Measurements from ENCODE around the gene HDAC10. TPM values are rescaled to one million over a fixed set of nuclear protein-coding genes. Genes with fewer than 3 reads are reported as not detected.

The HDAC10 gene, protein sequence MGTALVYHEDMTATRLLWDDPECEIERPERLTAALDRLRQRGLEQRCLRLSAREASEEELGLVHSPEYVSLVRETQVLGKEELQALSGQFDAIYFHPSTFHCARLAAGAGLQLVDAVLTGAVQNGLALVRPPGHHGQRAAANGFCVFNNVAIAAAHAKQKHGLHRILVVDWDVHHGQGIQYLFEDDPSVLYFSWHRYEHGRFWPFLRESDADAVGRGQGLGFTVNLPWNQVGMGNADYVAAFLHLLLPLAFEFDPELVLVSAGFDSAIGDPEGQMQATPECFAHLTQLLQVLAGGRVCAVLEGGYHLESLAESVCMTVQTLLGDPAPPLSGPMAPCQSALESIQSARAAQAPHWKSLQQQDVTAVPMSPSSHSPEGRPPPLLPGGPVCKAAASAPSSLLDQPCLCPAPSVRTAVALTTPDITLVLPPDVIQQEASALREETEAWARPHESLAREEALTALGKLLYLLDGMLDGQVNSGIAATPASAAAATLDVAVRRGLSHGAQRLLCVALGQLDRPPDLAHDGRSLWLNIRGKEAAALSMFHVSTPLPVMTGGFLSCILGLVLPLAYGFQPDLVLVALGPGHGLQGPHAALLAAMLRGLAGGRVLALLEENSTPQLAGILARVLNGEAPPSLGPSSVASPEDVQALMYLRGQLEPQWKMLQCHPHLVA
- 12.4 and 13.6 TPM in 2 replicates for total RNA-seq

DNA sequence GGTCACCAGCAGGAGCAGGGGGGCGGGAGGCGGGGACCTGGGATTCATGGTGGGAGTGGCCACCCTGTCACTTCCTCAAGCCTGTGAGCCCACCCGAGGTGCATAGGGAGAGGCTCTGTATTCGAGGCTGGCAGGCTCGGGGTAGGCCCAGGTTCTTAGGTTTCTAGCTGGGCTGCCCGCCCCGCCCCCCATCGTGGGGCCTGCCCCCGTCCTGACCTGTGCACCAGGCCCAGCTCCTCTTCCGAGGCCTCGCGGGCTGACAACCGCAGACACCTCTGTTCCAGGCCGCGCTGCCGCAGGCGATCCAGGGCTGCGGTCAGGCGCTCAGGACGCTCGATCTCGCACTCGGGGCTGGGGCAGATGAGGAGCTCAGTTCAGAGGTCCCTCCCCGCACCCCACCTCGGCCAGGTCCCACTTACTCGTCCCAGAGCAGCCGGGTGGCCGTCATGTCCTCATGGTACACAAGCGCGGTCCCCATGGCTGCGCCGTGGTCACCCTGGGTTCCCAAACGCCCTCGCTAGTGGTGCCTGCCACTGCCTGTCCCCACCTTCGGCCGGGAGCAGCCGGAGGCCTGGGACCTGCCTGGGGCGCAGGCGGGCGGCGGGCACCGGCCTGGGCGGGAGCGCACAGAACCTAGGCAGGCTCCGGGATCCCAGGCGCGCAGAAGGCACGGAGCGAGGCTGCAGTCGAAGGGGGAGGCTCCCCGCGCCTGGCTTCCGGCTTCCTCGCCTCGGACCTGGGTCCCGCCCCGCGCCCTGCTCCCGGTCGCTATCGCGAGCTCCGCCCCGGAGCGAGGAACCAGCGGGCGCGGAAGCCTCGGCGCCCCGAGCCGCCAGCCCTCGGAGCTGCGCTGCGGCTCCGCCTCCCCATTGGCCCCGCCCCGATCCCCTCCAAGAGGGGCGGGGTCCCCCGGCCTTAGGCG is at the start of gene HDAC10:
TSS of gene HDAC10 (minus strand) at position 711 of the 922 bp plus-strand sequence. CDS start at position 478, 233 bp downstream.

DNA sequence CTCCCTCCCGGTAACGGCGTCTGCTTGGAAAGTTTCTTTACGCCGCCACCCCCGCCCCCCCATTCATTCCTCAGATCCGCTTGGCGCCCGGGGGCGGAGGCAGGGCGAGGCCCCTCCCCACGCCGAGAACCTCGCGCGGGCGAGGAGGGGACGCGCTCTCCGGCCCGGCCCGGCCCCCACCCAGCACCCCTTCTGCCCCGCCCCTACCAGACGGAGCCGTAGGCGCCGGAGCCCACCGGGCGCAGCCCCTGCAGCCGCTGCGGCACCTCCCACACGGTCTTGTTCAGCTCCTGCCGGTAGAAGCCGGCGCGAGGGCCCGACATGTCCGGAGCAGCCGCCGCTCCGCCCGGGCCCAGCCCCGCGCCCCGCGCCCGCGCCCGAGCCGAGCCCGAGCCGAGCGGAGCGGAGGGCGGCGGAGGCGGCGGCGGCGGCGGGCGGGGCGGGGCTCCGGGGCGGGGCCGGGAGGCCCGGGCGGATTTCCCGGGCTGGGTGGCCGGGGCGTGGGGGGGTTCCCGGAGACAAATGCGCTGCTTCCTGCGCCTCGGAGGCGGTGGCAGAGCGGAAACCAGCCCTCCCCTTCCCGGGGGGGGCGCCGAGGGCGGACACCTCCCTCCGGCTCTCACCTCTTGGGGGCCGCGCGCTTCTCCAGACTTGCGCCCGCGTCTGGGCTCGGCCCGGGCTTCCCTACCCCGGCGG is 19.1 kb upstream of the HDAC10 start, which contains the start of gene MAPK11:
TSS of gene MAPK11 (minus strand) at position 411 of the 696 bp plus-strand sequence. CDS start at position 323, 88 bp downstream.

DNA sequence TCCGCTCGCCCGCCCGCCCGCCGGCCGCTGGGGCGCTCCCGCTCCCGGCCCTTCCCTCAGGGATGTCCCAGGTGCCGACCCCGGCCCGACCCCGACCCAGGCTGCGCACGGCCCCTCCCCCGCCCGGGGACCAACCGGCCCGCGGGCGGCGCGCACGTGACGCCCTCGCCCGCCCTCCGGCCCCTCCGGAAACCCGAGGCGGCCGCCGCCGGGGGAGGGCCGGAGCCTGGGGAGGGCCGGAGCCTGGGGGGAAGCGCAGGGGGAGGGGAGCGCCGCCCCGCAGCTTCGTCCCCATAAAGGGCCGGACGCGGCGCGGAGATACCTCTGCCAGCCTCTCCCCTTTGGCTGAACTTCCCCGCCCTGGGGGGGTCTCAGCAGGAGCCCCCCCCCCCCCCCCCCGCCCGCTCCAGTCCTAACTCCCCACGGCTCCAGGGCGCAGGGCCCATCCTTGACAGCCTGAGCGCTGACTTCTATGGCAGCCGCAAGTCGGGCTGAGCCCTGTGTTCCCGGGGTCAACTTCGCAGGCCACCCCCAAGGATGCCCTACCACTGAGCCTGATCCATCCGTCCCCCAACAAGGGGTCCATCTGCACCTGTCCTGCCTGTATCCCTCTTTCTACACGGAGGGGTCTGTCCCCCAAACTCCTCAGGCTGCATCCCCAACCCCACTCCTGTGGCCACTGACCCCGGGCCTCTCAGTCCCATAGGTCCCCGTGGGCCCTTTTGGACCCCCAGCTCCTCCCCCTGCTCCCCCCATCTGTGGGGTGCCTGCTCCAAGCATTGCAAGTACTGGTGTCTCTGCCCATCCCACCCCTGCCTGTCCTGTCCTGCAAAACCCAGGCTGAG is 10.8 kb upstream of the HDAC10 start, which contains the start of gene MAPK12:
TSS of gene MAPK12 (minus strand) at position 69 of the 845 bp plus-strand sequence. CDS start 174 bp downstream, outside the sequence.

DNA sequence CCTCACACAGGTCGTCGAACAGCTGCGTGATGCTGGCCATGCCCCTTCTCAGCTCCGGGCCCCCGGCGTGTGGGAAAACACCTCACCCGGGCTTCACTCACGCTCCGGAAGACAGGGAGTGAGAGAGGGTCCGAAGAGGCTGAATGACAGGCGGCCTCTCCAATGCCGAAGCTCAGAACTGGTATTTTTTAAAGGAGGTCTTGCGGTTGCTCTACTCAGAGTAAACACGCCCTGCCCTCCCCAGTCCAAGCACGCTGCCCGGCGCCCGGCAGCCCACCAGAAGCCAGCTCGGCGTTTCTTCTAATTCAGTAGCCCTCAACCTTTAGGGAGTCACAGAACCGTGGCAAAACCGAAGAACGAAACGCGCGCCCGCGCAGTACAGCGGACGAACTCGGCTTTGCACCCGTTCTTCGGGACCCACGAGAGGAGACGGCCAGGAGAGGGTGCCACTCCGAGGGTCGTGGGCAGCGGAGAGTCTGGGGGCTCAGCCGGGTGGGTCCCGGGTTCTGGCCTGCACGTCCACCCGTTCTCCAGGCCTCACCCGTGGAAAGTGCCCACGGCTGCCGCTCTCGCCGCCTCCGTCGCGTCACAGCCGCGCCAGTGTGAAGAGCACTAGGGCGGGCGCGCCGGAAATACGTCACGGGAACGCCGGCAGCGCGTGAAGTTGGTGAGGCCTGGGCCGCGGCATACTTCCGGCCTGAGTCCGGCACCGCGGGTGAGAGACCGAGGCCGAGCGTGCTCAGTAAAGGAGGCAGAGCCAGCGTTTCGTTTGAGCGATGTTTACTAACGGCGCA is 6.4 kb downstream of the HDAC10 start, which contains the start of gene TUBGCP6:
TSS of gene TUBGCP6 (minus strand) at position 604 of the 794 bp plus-strand sequence. CDS start at position 40, 564 bp downstream.

DNA sequence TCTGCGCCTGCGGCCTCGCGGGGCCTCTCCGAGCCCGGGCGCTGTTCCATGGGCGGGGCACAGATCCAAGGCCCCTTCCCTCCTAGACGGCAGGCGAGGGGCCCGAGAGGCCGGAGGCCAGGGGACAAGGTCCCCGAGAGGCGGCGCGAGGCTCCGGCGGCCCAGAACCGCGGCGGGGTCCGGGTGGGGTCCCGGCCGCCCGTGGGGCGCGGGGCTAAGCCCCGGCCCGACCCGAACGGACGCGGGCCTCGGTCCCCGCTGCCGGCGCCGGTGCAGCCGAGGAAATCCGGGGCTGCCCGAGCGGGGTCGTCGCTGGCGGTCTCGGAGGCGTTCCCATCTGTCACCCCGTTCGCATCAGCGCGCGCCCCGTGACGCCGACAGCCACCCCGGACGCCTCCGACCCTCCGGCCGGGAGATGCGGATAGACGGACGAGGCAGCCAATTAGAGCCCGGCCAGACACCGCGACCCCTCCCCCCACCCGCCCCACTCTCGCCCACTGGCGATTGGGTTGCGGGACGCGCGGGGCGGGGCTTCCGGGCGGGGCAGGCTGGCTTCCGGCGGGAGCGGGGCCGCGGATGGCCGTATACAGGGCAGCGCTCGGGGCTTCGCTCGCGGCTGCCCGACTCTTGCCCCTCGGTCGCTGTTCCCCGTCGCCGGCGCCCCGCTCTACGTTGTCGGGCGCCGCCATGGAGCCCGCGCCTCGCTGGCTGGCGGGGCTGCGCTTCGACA is 50.4 kb downstream of the HDAC10 start, which contains the start of gene SELENOO:
TSS of gene SELENOO (plus strand) at position 551 of the 730 bp plus-strand sequence. CDS start at position 577, 26 bp downstream.

Other genes with a start within 250 kb of the HDAC10 start
- gene IL17REL, start 238.5 kb downstream of the HDAC10 start, total RNA-seq, result not detected in 2 replicates
- gene TTLL8, start 193.0 kb downstream of the HDAC10 start, total RNA-seq, result not detected in 2 replicates
- gene MLC1, start 165.8 kb downstream of the HDAC10 start, total RNA-seq, result not detected in 2 replicates
- under 0.01 and 0.43 TPM in 2 replicates for gene MOV10L1, start 161.3 kb downstream of the HDAC10 start, total RNA-seq
- 0.11 and 0.26 TPM in 2 replicates for gene PANX2, start 80.5 kb downstream of the HDAC10 start, total RNA-seq
- 11.2 and 13.5 TPM in 2 replicates for gene TRABD, start 65.4 kb downstream of the HDAC10 start, total RNA-seq
- 9.2 and 10.3 TPM in 2 replicates for gene SELENOO, start 50.3 kb downstream of the HDAC10 start, total RNA-seq
- 18.3 and 20.1 TPM in 2 replicates for gene TUBGCP6, start 6.2 kb downstream of the HDAC10 start, total RNA-seq
- 26.3 and 32.1 TPM in 2 replicates for gene MAPK12, start 10.4 kb upstream of the HDAC10 start, total RNA-seq
- gene MAPK11, start 19.1 kb upstream of the HDAC10 start, total RNA-seq, result 5.2 and 5.3 TPM in 2 replicates
- gene PLXNB2, start 56.4 kb upstream of the HDAC10 start, total RNA-seq, result 179 and 192 TPM in 2 replicates
- gene DENND6B, start 75.7 kb upstream of the HDAC10 start, total RNA-seq, result 3.7 and 4.4 TPM in 2 replicates
- gene PPP6R2, start 92.1 kb upstream of the HDAC10 start, total RNA-seq, result 25.7 and 36.8 TPM in 2 replicates
- 46.3 and 52.2 TPM in 2 replicates for gene SBF1, start 223.8 kb upstream of the HDAC10 start, total RNA-seq
- 3.0 and 4.4 TPM in 2 replicates for gene ADM2, start 230.3 kb upstream of the HDAC10 start, total RNA-seq
- not detected in 2 replicates for gene MIOX, start 235.6 kb upstream of the HDAC10 start, total RNA-seq

All from articular chondrocyte of knee joint (primary cell).